Loucy (cell line): ENCODE data around the gene BMF.
A peak's percentile ranks its signal among the peaks of the same experiment; 100 is the strongest.

Experiments
- H2AFZ ChIP-seq: fragments of 200-600 bp; sonication (generic); 2 replicates; pipeline ENCODE4 v1.6.0; 2016; ENCODE audit warnings: antibody characterized with exemption, mild to moderate bottlenecking, low read length, moderate library complexity
- H3F3A ChIP-seq: fragments of 200-600 bp; 2 replicates; pipeline ENCODE4 v1.6.0; 2016; ENCODE audit warnings: antibody characterized with exemption, low read depth, mild to moderate bottlenecking
- H3K27me3 ChIP-seq: fragments of 200-600 bp; sonication (generic); 2 replicates; pipeline ENCODE4 v1.6.1; 2014; ENCODE audit warnings: low read length, mild to moderate bottlenecking; ENCODE audit not compliant: insufficient read depth, poor library complexity, severe bottlenecking
- H3K36me3 ChIP-seq: fragments of 200-600 bp; sonication (generic); 2 replicates; pipeline ENCODE4 v1.6.1; 2016; ENCODE audit warnings: low read length; ENCODE audit not compliant: insufficient read depth
- H3K4me1 ChIP-seq: fragments of 200-600 bp; sonication (generic); 2 replicates; pipeline ENCODE4 v1.5.1; 2014; ENCODE audit warnings: low read length, mild to moderate bottlenecking; ENCODE audit not compliant: insufficient read depth, poor library complexity, severe bottlenecking
- H3K4me2 ChIP-seq: fragments of 200-600 bp; sonication (generic); 2 replicates; pipeline ENCODE4 v1.6.0; 2014; ENCODE audit warnings: antibody characterized with exemption, low read length, low read depth, mild to moderate bottlenecking; ENCODE audit not compliant: poor library complexity, severe bottlenecking
- H3K4me3 ChIP-seq: fragments of 200-600 bp; sonication (generic); 2 replicates; pipeline ENCODE4 v1.5.1; 2014; ENCODE audit warnings: low read length, mild to moderate bottlenecking, mixed read lengths; ENCODE audit not compliant: poor library complexity, severe bottlenecking
- H3K79me2 ChIP-seq: fragments of 200-600 bp; sonication (generic); 2 replicates; pipeline ENCODE4 v1.6.1; 2014; ENCODE audit warnings: low read length; ENCODE audit not compliant: insufficient read depth
- H3K9ac ChIP-seq: fragments of 200-600 bp; sonication (generic); 2 replicates; pipeline ENCODE4 v1.6.0; 2014; ENCODE audit warnings: mild to moderate bottlenecking, low read depth, low read length, moderate library complexity; ENCODE audit not compliant: poor library complexity, severe bottlenecking
- H3K9me2 ChIP-seq: fragments of 200-600 bp; sonication (generic); replicated peaks from 2 replicates; pipeline ENCODE4 v1.6.1; 2016; ENCODE audit warnings: low read depth, low read length, mixed read lengths
- H3K9me3 ChIP-seq: fragments of 200-600 bp; sonication (generic); 2 replicates; pipeline ENCODE4 v1.6.1; 2014; ENCODE audit warnings: mild to moderate bottlenecking, antibody characterized with exemption, low read length, low read depth; ENCODE audit not compliant: insufficient read depth
- H4K20me1 ChIP-seq: fragments of 200-600 bp; sonication (generic); 2 replicates; pipeline ENCODE4 v1.6.0; 2014; ENCODE audit warnings: antibody characterized with exemption, low read length, mild to moderate bottlenecking; ENCODE audit not compliant: insufficient read depth, poor library complexity, severe bottlenecking
- EZH2phosphoT487 ChIP-seq: fragments of 200-600 bp; IDR thresholded peaks from 2 replicates; pipeline ENCODE4 v1.6.1; 2018; ENCODE audit warnings: antibody characterized with exemption, mild to moderate bottlenecking, moderate library complexity, borderline replicate concordance
- TF ChIP-seq, protein P1 (sequence below): fragments of 200-600 bp; sonication (generic); conservative IDR thresholded peaks from 2 replicates; pipeline ENCODE4 v1.5.1; 2014; ENCODE audit warnings: mild to moderate bottlenecking, antibody characterized with exemption, low read length

BMF gene

DNA sequence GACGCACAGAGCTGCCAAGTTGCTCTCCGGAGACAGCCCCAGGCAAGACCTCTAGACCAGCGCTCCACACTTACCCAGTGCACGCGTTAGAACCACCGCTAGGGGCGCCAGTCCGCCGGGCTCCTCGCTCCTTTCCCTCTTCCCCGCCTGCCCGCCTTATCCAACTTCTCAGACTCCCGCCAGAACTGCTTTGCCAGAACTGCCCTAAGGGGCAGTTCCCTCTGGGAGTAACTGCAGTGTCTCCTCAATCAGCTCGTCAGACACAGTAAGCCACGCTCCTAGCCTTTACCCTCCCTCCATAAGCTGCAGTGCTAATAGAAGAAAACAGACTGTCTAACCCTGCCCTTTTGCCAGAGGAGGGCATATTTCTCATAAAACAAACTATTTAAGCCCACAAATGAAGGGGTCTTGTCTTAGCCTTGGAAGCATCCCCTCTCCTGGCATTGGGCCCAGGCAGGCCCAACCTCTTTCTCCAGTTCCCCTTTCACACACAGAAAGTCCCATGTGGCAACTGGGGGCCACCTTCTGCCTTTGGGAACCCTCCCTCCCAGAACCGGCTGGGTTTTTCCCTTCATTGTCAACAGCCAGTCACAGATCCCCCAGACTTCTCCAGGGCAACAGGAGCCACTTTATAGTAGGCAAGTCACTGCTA lies 3.7 kb downstream of the BMF start:
- Histone ChIP-seq H3F3A (no peaks in the 10 kb centered on the region), H3K4me1 (peaks cover 78% of the 10 kb centered on the region), H3K4me3 (peak overlapping the region; percentile 71), H3K9me2 (no peaks in the 10 kb centered on the region), H3K4me2 (peak overlapping the region; percentile 72), H3K9me3 (no peaks in the 10 kb centered on the region), H3K9ac (peak overlapping the region; percentile 68), H3K27me3 (no peaks in the 10 kb centered on the region), H2AFZ (peak overlapping the region; percentile 87), H3K79me2 (no peaks in the 10 kb centered on the region; the same call in 1 of the 2 replicates), H4K20me1 (no peaks in the 10 kb centered on the region), H3K36me3 (no peaks in the 10 kb centered on the region)
- TF ChIP-seq, protein P1, sequence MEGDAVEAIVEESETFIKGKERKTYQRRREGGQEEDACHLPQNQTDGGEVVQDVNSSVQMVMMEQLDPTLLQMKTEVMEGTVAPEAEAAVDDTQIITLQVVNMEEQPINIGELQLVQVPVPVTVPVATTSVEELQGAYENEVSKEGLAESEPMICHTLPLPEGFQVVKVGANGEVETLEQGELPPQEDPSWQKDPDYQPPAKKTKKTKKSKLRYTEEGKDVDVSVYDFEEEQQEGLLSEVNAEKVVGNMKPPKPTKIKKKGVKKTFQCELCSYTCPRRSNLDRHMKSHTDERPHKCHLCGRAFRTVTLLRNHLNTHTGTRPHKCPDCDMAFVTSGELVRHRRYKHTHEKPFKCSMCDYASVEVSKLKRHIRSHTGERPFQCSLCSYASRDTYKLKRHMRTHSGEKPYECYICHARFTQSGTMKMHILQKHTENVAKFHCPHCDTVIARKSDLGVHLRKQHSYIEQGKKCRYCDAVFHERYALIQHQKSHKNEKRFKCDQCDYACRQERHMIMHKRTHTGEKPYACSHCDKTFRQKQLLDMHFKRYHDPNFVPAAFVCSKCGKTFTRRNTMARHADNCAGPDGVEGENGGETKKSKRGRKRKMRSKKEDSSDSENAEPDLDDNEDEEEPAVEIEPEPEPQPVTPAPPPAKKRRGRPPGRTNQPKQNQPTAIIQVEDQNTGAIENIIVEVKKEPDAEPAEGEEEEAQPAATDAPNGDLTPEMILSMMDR, result peak; percentile 98
- TF ChIP-seq EZH2phosphoT487, result no peak

DNA sequence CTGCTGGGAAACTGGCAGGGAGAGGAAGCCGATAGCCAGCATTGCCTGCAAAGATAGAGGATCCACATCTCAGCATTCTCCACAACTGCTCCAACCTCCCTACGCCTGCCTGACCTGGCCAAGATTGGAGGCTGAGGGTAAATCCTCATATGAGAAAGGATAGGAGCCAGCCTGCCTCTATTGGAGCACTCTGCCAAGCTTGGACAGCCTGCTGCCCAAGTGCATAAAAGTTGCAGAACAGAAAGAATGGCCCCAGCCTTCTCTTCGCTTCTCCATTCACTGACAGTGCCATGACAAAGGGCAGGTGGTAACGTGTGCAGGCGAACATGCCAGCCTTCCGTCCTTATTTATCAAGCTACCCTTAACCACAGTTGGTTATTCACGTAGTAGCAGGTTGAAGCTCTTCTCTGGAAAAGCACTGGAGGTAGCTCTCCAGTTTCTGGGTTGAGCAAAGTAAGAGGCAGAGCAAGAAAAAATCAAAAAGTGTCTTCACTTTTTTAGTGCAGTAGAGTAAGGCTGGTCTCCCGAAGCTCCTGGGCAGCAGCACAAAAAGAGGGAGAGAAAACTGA lies 4.3 kb downstream of the BMF start:
- no peak for TF ChIP-seq EZH2phosphoT487
- TF ChIP-seq, protein P1, result no peak
- Histone ChIP-seq H3K79me2 (no peaks in the 10 kb centered on the region; the same call in 1 of the 2 replicates), H3K9me2 (no peaks in the 10 kb centered on the region), H4K20me1 (no peaks in the 10 kb centered on the region), H3K9me3 (no peaks in the 10 kb centered on the region), H3K27me3 (no peaks in the 10 kb centered on the region), H3K4me3 (peak overlapping the region; percentile 71), H3K9ac (peak overlapping the region; percentile 68), H3K4me2 (peak overlapping the region; percentile 72), H2AFZ (no peak overlapping the region; the same call in 1 of the 2 replicates), H3K36me3 (no peaks in the 10 kb centered on the region), H3F3A (no peaks in the 10 kb centered on the region), H3K4me1 (peaks cover 82% of the 10 kb centered on the region)

DNA sequence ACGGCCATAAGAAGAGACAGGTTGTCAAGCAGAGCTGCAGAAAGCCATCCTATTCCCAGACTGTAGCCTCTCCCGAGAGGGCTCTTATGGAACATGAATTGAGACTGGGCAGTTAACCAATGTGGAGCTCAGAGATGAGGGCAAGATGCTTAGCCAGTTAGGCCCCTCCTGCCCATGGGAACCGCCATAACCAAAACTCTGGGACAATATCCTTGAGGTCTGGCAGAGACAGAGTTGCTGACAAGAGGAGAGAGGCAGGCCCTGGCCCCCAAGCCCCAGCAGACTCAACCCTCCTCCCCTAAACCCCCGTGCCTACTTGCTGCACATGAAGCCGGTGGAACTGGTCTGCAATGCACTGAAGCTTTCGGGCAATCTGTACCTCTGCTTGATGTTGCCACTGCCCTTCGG lies 4.8 kb downstream of the BMF start:
- no peaks in the 10 kb centered on the region for H3K9me2 ChIP-seq
- peak overlapping the region; percentile 72 for H3K4me2 ChIP-seq
- no peaks in the 10 kb centered on the region; the same call in 1 of the 2 replicates for H3K79me2 ChIP-seq
- H3K4me1 ChIP-seq, result peaks cover 83% of the 10 kb centered on the region
- no peaks in the 10 kb centered on the region for H3K36me3 ChIP-seq
- TF ChIP-seq EZH2phosphoT487, result no peak
- TF ChIP-seq, protein P1, result no peak
- no peaks in the 10 kb centered on the region for H3K27me3 ChIP-seq
- no peak overlapping the region for H2AFZ ChIP-seq
- H3K9me3 ChIP-seq, result no peaks in the 10 kb centered on the region
- H3F3A ChIP-seq, result no peaks in the 10 kb centered on the region
- H3K4me3 ChIP-seq, result peak overlapping the region; percentile 71
- peak overlapping the region; percentile 68 for H3K9ac ChIP-seq
- no peaks in the 10 kb centered on the region for H4K20me1 ChIP-seq
